Right lobe of liver (tissue), 6 donors: Measurements from ENCODE around the gene TK2. TPM values are rescaled to one million over a fixed set of nuclear protein-coding genes. Genes with fewer than 3 reads are reported as not detected.
"Not testable (repeated sequence)": the region's sequence is repeated elsewhere in the genome, so short reads cannot be mapped to it uniquely, and the experiment has no call there.

Experiments
- ATAC-seq, 4 donors: fragments of 200-7000 bp; cut with Tn5 transposase; one replicate each; pipeline ENCODE4 v1.9.1; 2020; ENCODE audit warnings: mild to moderate bottlenecking in 4 of 4, moderate library complexity in 4 of 4
- DNase-seq, 3 donors: peaks; one replicate each; pipeline ENCODE4 v3.0.0-alpha.2; 2020
- H3K27ac ChIP-seq, 3 donors: fragments of 200-600 bp; one replicate each; pipeline ENCODE4 v1.8.0; 2022
- H3K27me3 ChIP-seq, 2 donors: fragments of 200-600 bp; one replicate each; pipeline ENCODE4 v1.8.0; 2022
- H3K36me3 ChIP-seq, 4 donors: fragments of 200-600 bp; sonication (generic) in 1 of 4; one replicate each; pipeline versions ENCODE4 v1.5.1 to v1.8.0; 2017 to 2022; ENCODE audit warnings: control low read depth in 1 of 4
- H3K4me1 ChIP-seq, 4 donors: fragments of 200-600 bp; sonication (generic) in 1 of 4; one replicate each; pipeline versions ENCODE4 v1.5.1 to v1.8.0; 2017 to 2022; ENCODE audit warnings: control low read depth in 1 of 4
- H3K4me3 ChIP-seq, 3 donors: fragments of 200-600 bp; one replicate each; pipeline ENCODE4 v1.8.0; 2022
- H3K9me3 ChIP-seq, 4 donors: fragments of 200-600 bp; sonication (generic) in 1 of 4; one replicate each; pipeline versions ENCODE4 v1.5.1 to v1.8.0; 2017 to 2022; ENCODE audit warnings: control low read depth in 1 of 4
- CTCF ChIP-seq, 4 donors: fragments of 200-600 bp in 3 of 4; fragments of 450-650 bp in 1 of 4; IDR thresholded peaks; one replicate each; pipeline versions ENCODE4 v1.5.1 to v1.8.0; 2016 to 2022; ENCODE audit warnings: antibody characterized with exemption in 4 of 4, mild to moderate bottlenecking in 2 of 4
- POLR2A ChIP-seq: fragments of 450-650 bp; IDR thresholded peaks from one replicate; pipeline ENCODE4 v1.6.1; 2017; ENCODE audit warnings: antibody characterized with exemption, mild to moderate bottlenecking
- WGBS: methylation state at CpG from one replicate; pipeline ENCODE4 v1.1.6; 2018; ENCODE audit warnings: low coverage, low lambda C conversion rate; ENCODE audit not compliant: insufficient coverage; ENCODE audit errors: missing lambda C conversion rate; 5-methylcytosine and 5-hydroxymethylcytosine counted together
- intact Hi-C, 2 donors: fragments of 100-400 bp; cut with DNase I; formaldehyde crosslinking; loops; one replicate each; pipeline versions ENCODE4 v1.11.2 to v1.14.1; 2022
- total RNA-seq, 6 experiments: library from RNA; depleted of rRNA in 2 of 6; stranded (reverse); fragments of >200 nt in 2 of 6; fragmentation: NEBNext Ultra II Directional in 3 of 6; extraction: Animal tissue kit (Norgen Biotek cat#: 25700) in 3 of 6; gene quantifications; one replicate each; pipeline versions ENCODE4 v1.1.0 to v1.2.4, GENCODE V29; 2016 to 2023
- donor health status: DM: no; HTN: yes; CAD: no.
- donor health status: DM: no; HTN: no; CAD: no.
- donor health status: DM: no; HTN: no; CAD: no.
- donor health status: DM: no; HTN: yes; CAD: no.
- donor health status: DM: no; HTN: yes; CAD: no.

The TK2 gene
- total RNA-seq, 6 experiments from 2014 or later, result 25.8 to 41.7 (median 33.6) TPM

GRCh38 chr16:66568355-66568754 lies 18.4 kb upstream of the TK2 start:
- intact Hi-C loops, result no loop called here
- ATAC-seq (no peak), DNase-seq (no peak)
- no peaks in the 10 kb centered on the region for H3K9me3 ChIP-seq
- no peaks in the 10 kb centered on the region for H3K4me1 ChIP-seq
- no peaks in the 10 kb centered on the region for H3K27me3 ChIP-seq
- no peaks in the 10 kb centered on the region for H3K36me3 ChIP-seq
- H3K27ac ChIP-seq, result no peak overlapping the region
- TF ChIP-seq POLR2A (no peak), CTCF (IDR thresholded peaks at IDR 0.05) (no peak)
- WGBS, result 84% methylated on average over 2 of the region's 2 CpGs
- no peak overlapping the region for H3K4me3 ChIP-seq

GRCh38 chr16:66567270-66567669 lies 17.3 kb upstream of the TK2 start:
- H3K9me3 ChIP-seq, H3K4me3 ChIP-seq, H3K4me1 ChIP-seq, ATAC-seq, intact Hi-C loops, DNase-seq, H3K36me3 ChIP-seq, H3K27ac ChIP-seq, H3K27me3 ChIP-seq: not testable (repeated sequence)
- WGBS, result 100% methylated on average over 3 of the region's 3 CpGs

- Histone ChIP-seq H3K27me3 (no peaks in the 10 kb centered on the region), H3K27ac (no peak within 1 kb of the TSS), H3K36me3 (no peaks in the 10 kb centered on the region), H3K9me3 (no peaks in the 10 kb centered on the region), H3K4me1 (no peaks in the 10 kb centered on the region), H3K4me3 (no peak within 1 kb of the TSS)
- WGBS, result 94% methylated on average over 18 of the region's 54 CpGs
- no peak for ATAC-seq
- no peak for DNase-seq
- no peak for TF ChIP-seq POLR2A
- intact Hi-C loops, result no loop called here
Observed at GRCh38 chr16:66566051-66566901, 16.4 kb upstream of the TK2 start, which contains the start of gene CMTM1. Gene CMTM1 (plus strand): TSS chr16:66566439. CDS start chr16:66566514, 75 bp downstream.

GRCh38 chr16:66563574-66564334 lies 13.8 kb upstream of the TK2 start:
- H3K4me3 ChIP-seq, result no peak overlapping the region
- 93% methylated on average over 2 of the region's 2 CpGs for WGBS
- DNase-seq (no peak), ATAC-seq (no peak)
- H3K9me3 ChIP-seq, result no peaks in the 10 kb centered on the region
- intact Hi-C loops, result no loop called here
- TF ChIP-seq POLR2A, result no peak
- TF ChIP-seq CTCF (IDR thresholded peaks at IDR 0.05), result no peak
- peaks cover 0 to 3% (median 0%) of the 10 kb centered on the region in 4 donors for H3K36me3 ChIP-seq
- no peaks in the 10 kb centered on the region for H3K27me3 ChIP-seq
- no peaks in the 10 kb centered on the region for H3K4me1 ChIP-seq
- no peak overlapping the region for H3K27ac ChIP-seq

GRCh38 chr16:66562986-66563385 lies 13.1 kb upstream of the TK2 start:
- DNase-seq, result no peak

More at GRCh38 chr16:66562986-66563385, 13.1 kb upstream of the TK2 start:
- intact Hi-C loops, result no loop called here
- Histone ChIP-seq H3K4me3 (no peak overlapping the region), H3K9me3 (no peaks in the 10 kb centered on the region), H3K36me3 (peaks cover 0 to 3% (median 0%) of the 10 kb centered on the region in 4 donors), H3K27me3 (no peaks in the 10 kb centered on the region), H3K4me1 (no peaks in the 10 kb centered on the region), H3K27ac (no peak overlapping the region)
- no peak for ATAC-seq
- TF ChIP-seq CTCF (IDR thresholded peaks at IDR 0.05) (no peak), POLR2A (no peak)
- 87% methylated on average over 2 of the region's 2 CpGs for WGBS
